ENCODE measurements around the gene NTF4. TPM values are rescaled to one million over a fixed set of nuclear protein-coding genes. Genes with fewer than 3 reads are reported as not detected.

The NTF4 gene
- total RNA-seq, 1 donor from 2014 or later, result 7.3 TPM

GRCh38 chr19:49065905-49066512, 1.4 kb upstream of the NTF4 start:
- Histone ChIP-seq H3K27me3 (ENCODE audit: insufficient read depth, low read length) (no peaks in the 10 kb centered on the region), H3K4me2 (ENCODE audit: low read length) (no peak overlapping the region), H3K9ac (ENCODE audit: low read length) (no peak overlapping the region), H3K4me1 (ENCODE audit: insufficient read depth, low read length) (peaks cover 21% of the 10 kb centered on the region), H2AFZ (ENCODE audit: low read depth, low read length) (no peak overlapping the region), H3K9me3 (ENCODE audit: insufficient read depth, low read depth, low read length) (peaks cover 8% of the 10 kb centered on the region), H3K79me2 (ENCODE audit: insufficient read depth, low read length) (peaks cover 9% of the 10 kb centered on the region), H3K36me3 (ENCODE audit: insufficient read depth, low read length) (no peaks in the 10 kb centered on the region), H4K20me1 (ENCODE audit: insufficient read depth, low read length) (peaks cover 44% of the 10 kb centered on the region), H3K27ac (ENCODE audit: low read depth, low read length) (no peak overlapping the region), H3K4me3 (ENCODE audit: insufficient read depth, low read depth, low read length) (no peak overlapping the region)
- peak overlapping the region; percentile 74 for H3K4me3 Mint-ChIP-seq (ENCODE audit: unreplicated experiment)
- peaks cover 14% of the 10 kb centered on the region for H3K9me3 Mint-ChIP-seq (ENCODE audit: unreplicated experiment)
- H3K27ac Mint-ChIP-seq (ENCODE audit: unreplicated experiment), result peak overlapping the region; percentile 80
- H3K4me1 Mint-ChIP-seq (ENCODE audit: low read depth, unreplicated experiment), result peaks cover 18% of the 10 kb centered on the region
- no peak for FAIRE-seq
- TF ChIP-seq CTCF (IDR thresholded peaks at IDR 0.05; ENCODE audit: insufficient read depth, low read depth, low read length) (no peak), EZH2 (IDR thresholded peaks at IDR 0.05; ENCODE audit: insufficient read depth, low read length) (no peak)
- peaks cover 8% of the 10 kb centered on the region for H3K27me3 Mint-ChIP-seq (ENCODE audit: low read depth, unreplicated experiment)
- DNase-seq (ENCODE audit: low read depth), result no peak
- H3K36me3 Mint-ChIP-seq (ENCODE audit: low read depth, unreplicated experiment), result peaks cover 18% of the 10 kb centered on the region

GRCh38 chr19:49064029-49064629, 489 bp downstream of the NTF4 start:
- no peak overlapping the region for H3K27ac ChIP-seq (ENCODE audit: low read depth, low read length)
- no peak for TF ChIP-seq EZH2 (IDR thresholded peaks at IDR 0.05; ENCODE audit: insufficient read depth, low read length)
- TF ChIP-seq CTCF (IDR thresholded peaks at IDR 0.05; ENCODE audit: insufficient read depth, low read depth, low read length), result no peak
- peaks cover 61% of the 10 kb centered on the region for H4K20me1 ChIP-seq (ENCODE audit: insufficient read depth, low read length)
- H3K27me3 Mint-ChIP-seq (ENCODE audit: low read depth, unreplicated experiment), result peaks cover 5% of the 10 kb centered on the region
- FAIRE-seq, result no peak
- no peaks in the 10 kb centered on the region for H3K36me3 ChIP-seq (ENCODE audit: insufficient read depth, low read length)
- peaks cover 3% of the 10 kb centered on the region for H3K9me3 Mint-ChIP-seq (ENCODE audit: unreplicated experiment)
- H3K4me2 ChIP-seq (ENCODE audit: low read length), result peak overlapping the region; percentile 80
- H3K27me3 ChIP-seq (ENCODE audit: insufficient read depth, low read length), result no peaks in the 10 kb centered on the region
- H3K9ac ChIP-seq (ENCODE audit: low read length), result peak overlapping the region; percentile 59
- no peaks in the 10 kb centered on the region for H3K9me3 ChIP-seq (ENCODE audit: insufficient read depth, low read depth, low read length)
- H3K79me2 ChIP-seq (ENCODE audit: insufficient read depth, low read length), result peaks cover 26% of the 10 kb centered on the region
- H3K4me1 ChIP-seq (ENCODE audit: insufficient read depth, low read length), result peaks cover 19% of the 10 kb centered on the region
- peak overlapping the region; percentile 73 for H3K4me3 Mint-ChIP-seq (ENCODE audit: unreplicated experiment)
- DNase-seq (ENCODE audit: low read depth), result no peak
- peaks cover 23% of the 10 kb centered on the region for H3K4me1 Mint-ChIP-seq (ENCODE audit: low read depth, unreplicated experiment)
- H3K27ac Mint-ChIP-seq (ENCODE audit: unreplicated experiment), result peak overlapping the region; percentile 26
- H3K36me3 Mint-ChIP-seq (ENCODE audit: low read depth, unreplicated experiment), result peaks cover 9% of the 10 kb centered on the region
- H2AFZ ChIP-seq (ENCODE audit: low read depth, low read length), result no peak overlapping the region
- H3K4me3 ChIP-seq (ENCODE audit: insufficient read depth, low read depth, low read length), result no peak overlapping the region

- Histone ChIP-seq H4K20me1 (ENCODE audit: insufficient read depth, low read length) (peaks cover 59% of the 10 kb centered on the region), H2AFZ (ENCODE audit: low read depth, low read length) (no peak overlapping the region), H3K4me3 (ENCODE audit: insufficient read depth, low read depth, low read length) (no peak overlapping the region), H3K4me1 (ENCODE audit: insufficient read depth, low read length) (peaks cover 30% of the 10 kb centered on the region), H3K9me3 (ENCODE audit: insufficient read depth, low read depth, low read length) (no peaks in the 10 kb centered on the region), H3K79me2 (ENCODE audit: insufficient read depth, low read length) (peaks cover 53% of the 10 kb centered on the region), H3K9ac (ENCODE audit: low read length) (no peak overlapping the region), H3K4me2 (ENCODE audit: low read length) (no peak overlapping the region), H3K27ac (ENCODE audit: low read depth, low read length) (no peak overlapping the region), H3K36me3 (ENCODE audit: insufficient read depth, low read length) (no peaks in the 10 kb centered on the region), H3K27me3 (ENCODE audit: insufficient read depth, low read length) (no peaks in the 10 kb centered on the region)
- no peak overlapping the region for H3K27ac Mint-ChIP-seq (ENCODE audit: unreplicated experiment)
- FAIRE-seq (no peak), DNase-seq (ENCODE audit: low read depth) (no peak)
- H3K36me3 Mint-ChIP-seq (ENCODE audit: low read depth, unreplicated experiment), result peaks cover 7% of the 10 kb centered on the region
- TF ChIP-seq CTCF (IDR thresholded peaks at IDR 0.05; ENCODE audit: insufficient read depth, low read depth, low read length), result no peak
- TF ChIP-seq EZH2 (IDR thresholded peaks at IDR 0.05; ENCODE audit: insufficient read depth, low read length), result no peak
- H3K4me3 Mint-ChIP-seq (ENCODE audit: unreplicated experiment), result no peak overlapping the region
- peaks cover 10% of the 10 kb centered on the region for H3K27me3 Mint-ChIP-seq (ENCODE audit: low read depth, unreplicated experiment)
- H3K9me3 Mint-ChIP-seq (ENCODE audit: unreplicated experiment), result no peaks in the 10 kb centered on the region
- peaks cover 21% of the 10 kb centered on the region for H3K4me1 Mint-ChIP-seq (ENCODE audit: low read depth, unreplicated experiment)
Observed at GRCh38 chr19:49061445-49061844, 3.2 kb downstream of the NTF4 start.

Data from astrocyte (in vitro differentiated cells and primary cell).